GM19372 (cell line): ENCODE data around the gene PSTPIP1.
"Not testable (repeated sequence)": the region's sequence is repeated elsewhere in the genome, so short reads cannot be mapped to it uniquely, and the experiment has no call there.

Experiments
- ATAC-seq: cut with Tn5 transposase; IDR thresholded peaks from one replicate; pipeline ENCODE4 v1.9.1; 2021; ENCODE audit warnings: mild to moderate bottlenecking, low read depth, moderate library complexity; ENCODE audit not compliant: unreplicated experiment

PSTPIP1 gene

DNA sequence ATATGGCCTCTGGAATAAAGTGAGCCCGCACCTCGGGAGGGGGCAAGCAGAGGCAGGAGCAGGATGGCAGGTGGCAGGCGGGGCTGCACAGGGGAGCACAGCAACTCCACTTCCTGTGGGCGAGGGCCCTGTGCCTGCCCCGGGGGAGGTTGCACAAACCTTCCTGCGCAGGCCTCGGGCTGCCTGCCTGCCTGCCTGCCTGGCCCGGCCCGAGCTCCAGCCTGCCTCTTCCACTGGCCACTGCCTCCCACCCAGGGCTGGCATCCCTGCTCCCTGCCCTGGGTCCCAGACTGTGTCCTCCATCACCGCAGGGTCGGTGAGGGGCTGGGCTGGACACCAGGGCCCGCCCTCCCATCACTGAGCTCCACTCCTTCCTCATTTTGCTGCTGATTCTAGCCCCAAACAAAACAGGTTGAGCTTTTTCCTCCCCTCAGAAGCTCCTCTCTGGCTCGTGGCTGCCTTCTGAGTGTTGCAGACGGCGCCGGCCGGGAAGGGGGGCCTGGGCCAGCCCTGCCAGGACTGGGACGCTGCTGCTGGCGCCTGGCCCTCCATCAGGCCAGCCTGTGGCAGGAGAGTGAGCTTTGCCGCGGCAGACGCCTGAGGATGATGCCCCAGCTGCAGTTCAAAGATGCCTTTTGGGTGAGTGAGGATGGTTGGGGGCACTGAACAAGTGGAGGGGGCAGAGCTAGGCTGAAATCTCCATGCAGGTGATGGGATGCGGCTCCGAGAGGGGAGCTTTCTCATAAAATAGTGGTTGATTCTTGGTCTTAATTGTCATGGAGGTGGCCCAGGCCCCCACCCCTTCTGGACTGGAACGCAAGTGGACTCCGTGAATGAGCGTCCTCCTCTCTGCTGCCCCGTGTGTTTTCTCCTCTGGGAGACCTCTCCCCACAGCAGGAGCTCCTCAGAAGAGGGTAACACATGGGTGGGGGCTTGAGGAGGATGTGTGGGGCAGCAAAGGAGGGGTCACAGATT, at the start of gene PSTPIP1:
Gene PSTPIP1, plus strand, starts transcription at position 156 of the 975 bp plus-strand sequence. Its CDS starts 448 bp downstream, at position 604.
- ATAC-seq: no peak

DNA sequence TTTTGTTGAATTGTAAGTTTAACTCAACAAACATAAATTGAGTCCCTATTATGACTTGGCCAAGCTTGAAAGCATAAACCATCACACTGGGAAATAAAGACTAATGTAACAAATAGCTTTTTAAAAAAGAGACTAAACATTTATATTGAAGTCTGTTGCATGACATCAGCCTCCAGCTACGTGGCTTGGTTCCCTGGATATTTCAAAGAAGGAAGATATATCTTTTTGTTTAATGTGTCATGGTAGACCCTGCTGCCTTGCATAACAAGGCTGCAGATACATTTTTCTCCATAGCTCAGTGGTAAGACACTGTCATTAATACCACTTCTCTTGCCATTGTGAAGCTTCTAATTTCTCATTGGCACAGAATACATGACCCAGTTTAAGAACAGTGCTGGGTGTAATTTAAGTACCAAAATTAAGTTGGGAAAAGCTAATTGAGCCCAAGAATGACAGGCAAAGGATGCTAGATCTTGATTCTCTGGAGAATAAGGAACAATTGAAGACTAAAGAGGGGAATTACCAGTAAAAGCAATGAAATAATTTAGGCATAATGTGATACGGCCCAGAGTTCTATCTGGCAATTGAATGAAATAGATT, 49.3 kb upstream of the PSTPIP1 start:
- no peak for ATAC-seq

- no peak for ATAC-seq
Measured at GRCh38 chr15:76947454-76947853, 47.5 kb upstream of the PSTPIP1 start.

GRCh38 chr15:76951220-76951619, 43.7 kb upstream of the PSTPIP1 start:
- ATAC-seq: no peak

DNA sequence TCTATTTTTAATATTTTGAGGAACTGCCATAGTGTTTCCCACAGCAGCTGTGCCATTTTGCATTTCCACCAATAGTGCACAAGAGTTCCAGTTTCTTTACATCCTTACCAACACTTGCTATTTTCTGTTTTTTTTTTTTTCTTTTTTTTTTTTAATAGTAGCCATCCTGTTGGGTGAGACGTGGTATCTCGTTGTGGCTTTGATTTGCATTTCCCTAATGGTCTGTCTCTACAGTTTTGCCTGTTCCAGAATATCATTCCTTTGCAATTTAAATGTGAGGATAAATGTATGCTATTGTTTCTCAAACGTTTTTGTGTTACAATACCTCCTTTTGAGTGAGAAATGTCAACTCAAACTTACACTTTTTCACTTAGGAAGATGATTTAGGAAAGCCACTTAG, 41.0 kb upstream of the PSTPIP1 start:
- no peak for ATAC-seq

DNA sequence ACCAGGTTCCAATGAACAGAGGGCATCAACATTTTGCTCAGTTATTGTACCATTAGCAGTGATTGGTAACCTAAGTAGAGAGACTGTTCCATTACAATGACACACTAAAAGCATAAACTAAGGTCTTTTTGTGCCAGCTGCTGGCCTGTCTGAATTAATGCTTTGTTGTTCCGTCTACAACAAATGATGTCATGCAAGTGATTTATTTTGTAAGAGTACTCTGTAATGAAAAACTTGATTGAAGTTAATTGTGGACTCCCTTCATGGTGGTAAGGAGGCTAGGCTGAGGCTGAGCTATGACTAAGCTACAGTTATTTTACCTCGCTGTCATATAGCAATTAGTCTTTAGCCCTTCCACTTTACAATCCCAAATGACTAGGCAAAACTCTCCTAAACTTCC, 40.2 kb upstream of the PSTPIP1 start:
- ATAC-seq: no peak

- ATAC-seq: no peak
Measured at GRCh38 chr15:76961268-76962011, 33.5 kb upstream of the PSTPIP1 start.

DNA sequence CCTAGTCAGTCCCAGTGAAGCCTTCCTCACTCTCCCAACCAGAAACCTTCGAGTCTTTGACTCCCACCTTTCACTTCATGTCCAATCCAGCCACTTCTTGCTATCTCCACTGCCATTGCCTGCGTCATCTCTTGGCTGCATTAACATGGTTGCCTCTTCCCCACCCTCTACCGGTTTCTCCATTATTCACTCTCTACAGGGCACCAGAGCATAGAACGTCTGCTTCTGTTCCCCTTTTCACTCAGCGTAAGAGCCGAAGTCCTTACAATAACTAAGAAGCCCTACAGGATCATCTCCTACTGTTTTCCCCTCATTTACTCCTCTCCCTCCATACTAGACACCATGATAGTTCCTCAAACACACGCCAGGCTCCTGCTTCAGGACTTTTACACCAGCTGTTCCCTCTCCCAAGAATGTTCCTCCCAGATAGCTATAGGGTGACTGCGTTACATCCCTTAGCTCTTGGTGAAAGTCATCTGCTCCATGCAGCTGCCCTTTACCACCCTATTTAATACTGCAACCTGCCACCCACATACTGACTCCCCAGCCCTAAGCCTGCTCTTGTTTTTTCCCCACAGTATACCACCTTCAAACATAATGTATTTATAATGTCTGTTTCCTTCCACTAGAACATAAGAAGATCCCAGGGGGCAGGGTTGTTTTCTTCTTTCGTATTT, 32.5 kb upstream of the PSTPIP1 start:
- no peak for ATAC-seq

DNA sequence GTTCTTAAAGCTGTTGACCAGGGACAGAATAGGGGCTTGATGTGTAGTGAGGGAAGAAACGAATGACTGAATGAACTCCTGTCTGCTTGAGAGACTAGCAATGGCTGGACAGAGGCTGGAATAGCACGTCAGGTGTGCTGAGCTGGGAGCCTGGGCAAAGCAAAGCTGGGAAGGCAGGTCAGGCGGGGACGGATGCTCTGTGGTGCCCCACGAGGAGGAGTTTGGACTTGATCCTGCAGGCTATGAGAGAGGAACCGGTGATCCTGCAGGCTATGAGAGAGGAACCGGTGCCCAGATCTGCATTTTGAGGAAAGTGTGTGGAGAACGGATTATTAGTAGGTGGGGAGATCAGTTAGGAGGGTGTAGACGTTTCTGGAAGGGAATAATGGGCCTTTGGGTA, 31.3 kb upstream of the PSTPIP1 start:
- ATAC-seq: no peak

GRCh38 chr15:76964157-76964556, 30.8 kb upstream of the PSTPIP1 start:
- no peak for ATAC-seq

- not testable (repeated sequence) for ATAC-seq
Measured at GRCh38 chr15:76966051-76966450, 28.9 kb upstream of the PSTPIP1 start.

DNA sequence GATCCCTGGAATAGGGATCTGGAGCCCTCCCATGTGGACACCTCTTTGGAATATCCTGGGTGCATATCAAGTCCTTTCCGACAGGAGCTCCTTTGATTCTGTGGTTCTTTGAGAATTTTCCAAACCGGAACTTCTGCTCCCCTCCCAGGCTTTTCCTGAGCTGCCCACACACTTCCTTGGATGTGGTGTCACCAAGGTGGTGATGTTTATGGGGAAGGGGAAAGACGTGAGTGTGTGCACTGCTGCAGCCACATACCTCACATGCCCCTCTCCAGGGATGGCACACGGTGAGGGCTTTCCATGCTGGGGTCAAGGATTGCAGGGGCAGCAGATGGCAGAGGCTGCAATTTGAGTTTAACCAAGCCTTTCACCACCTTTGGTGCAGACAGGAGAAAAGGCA, 27.9 kb upstream of the PSTPIP1 start:
- ATAC-seq: no peak

- ATAC-seq: no peak
Measured at GRCh38 chr15:76968306-76968705, 26.6 kb upstream of the PSTPIP1 start.

- ATAC-seq: no peak
Measured at GRCh38 chr15:76972389-76973361, 22.3 kb upstream of the PSTPIP1 start.

DNA sequence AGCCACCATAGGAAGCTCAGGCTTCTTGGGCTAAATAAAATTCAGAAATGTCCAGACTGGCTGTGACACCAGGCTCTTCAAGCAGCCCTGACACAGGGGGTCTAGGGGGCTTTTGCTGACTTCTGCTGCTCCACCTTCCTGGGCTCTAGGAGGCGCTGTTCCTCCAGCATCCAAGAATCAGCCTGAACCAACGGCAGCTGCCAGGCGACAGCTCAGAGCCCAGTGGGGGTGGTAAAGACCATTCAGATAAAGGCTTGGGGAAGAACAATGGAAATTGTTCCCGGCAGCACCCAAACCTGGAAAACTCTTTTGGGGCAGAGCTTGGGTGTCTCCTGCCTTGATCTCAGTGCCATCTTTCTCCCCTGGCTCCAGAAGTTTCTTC, 21.6 kb upstream of the PSTPIP1 start:
- ATAC-seq: no peak

- ATAC-seq: no peak
Measured at GRCh38 chr15:76973906-76974305, 21.0 kb upstream of the PSTPIP1 start.

- ATAC-seq: no peak
Measured at GRCh38 chr15:76974456-76975036, 20.4 kb upstream of the PSTPIP1 start.

DNA sequence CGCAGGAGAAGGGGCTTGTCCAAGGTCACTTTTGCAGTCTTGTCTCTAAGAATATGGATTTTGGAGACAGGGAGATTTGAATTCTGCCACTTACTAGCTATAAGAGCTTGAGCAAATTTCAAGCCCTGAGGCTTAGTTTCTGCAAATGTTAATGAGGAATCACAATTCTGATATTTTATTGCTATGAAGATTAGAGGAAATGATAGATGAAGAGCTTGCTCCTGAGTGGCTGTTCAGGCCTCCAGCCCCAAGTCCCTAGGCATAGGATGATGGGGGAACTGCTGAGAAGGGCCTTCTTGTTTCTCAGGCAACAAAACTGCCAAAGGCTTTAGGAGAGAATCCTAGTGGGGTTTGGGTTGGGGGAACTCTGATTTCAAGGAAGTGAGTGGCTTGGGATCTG, 18.8 kb upstream of the PSTPIP1 start:
- ATAC-seq: no peak
